ENCODE data around the gene POLR1B. TPM values are rescaled to one million over a fixed set of nuclear protein-coding genes. Genes with fewer than 3 reads are reported as not detected.

POLR1B gene
- total and polyA plus RNA-seq, 2 of the 13 experiments (the other 11 are each of a cell fraction or from before 2014, with no cell fraction given), result 18.3 to 46.0 TPM

DNA sequence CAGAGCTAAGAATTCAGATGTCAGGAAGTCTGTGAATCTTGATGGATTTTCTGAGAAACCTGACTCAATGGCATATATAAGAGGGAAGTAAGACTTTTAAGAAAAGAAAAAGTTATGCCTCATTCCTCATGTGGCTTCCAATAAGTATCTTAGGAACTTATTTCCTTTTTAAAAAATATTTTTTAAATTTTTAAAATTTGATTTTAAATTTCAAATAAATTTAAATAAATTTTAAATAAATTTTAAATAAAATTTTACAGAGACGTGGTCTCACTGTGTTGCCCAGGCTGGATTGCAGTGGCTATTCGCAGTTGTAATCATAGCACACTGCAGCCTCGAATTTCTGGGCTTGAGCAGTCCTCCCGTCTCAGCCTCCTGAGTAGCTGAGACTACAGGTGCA, 11.5 kb upstream of the POLR1B start:
- TF ChIP-seq JUN (CRISPR knock-in tag; IDR thresholded peaks at IDR 0.05), result no peak
- no peak for TF ChIP-seq JDP2 (CRISPR knock-in tag; IDR thresholded peaks at IDR 0.05; ENCODE audit: borderline replicate concordance)
- no peak for TF ChIP-seq PCBP1 (IDR thresholded peaks at IDR 0.05; ENCODE audit: borderline replicate concordance, low read depth, low read length)
- no peak for TF ChIP-seq ZNF761 (CRISPR knock-in tag; conservative IDR thresholded peaks at IDR 0.05)
- no peak for TF ChIP-seq ZZZ3 (CRISPR knock-in tag; IDR thresholded peaks at IDR 0.05; ENCODE audit: borderline replicate concordance)
- no peak for TF ChIP-seq ZSCAN20 (CRISPR knock-in tag; IDR thresholded peaks at IDR 0.05; ENCODE audit: borderline replicate concordance)
- TF ChIP-seq ZNF878 (CRISPR knock-in tag; IDR thresholded peaks at IDR 0.05), result no peak
- TF ChIP-seq POGZ (CRISPR knock-in tag; IDR thresholded peaks at IDR 0.05), result no peak
- TF ChIP-seq SALL2 (CRISPR knock-in tag; IDR thresholded peaks at IDR 0.05), result no peak
- TF ChIP-seq GMEB1 (CRISPR knock-in tag; IDR thresholded peaks at IDR 0.05; ENCODE audit: borderline replicate concordance), result no peak
- TF ChIP-seq, protein P1, sequence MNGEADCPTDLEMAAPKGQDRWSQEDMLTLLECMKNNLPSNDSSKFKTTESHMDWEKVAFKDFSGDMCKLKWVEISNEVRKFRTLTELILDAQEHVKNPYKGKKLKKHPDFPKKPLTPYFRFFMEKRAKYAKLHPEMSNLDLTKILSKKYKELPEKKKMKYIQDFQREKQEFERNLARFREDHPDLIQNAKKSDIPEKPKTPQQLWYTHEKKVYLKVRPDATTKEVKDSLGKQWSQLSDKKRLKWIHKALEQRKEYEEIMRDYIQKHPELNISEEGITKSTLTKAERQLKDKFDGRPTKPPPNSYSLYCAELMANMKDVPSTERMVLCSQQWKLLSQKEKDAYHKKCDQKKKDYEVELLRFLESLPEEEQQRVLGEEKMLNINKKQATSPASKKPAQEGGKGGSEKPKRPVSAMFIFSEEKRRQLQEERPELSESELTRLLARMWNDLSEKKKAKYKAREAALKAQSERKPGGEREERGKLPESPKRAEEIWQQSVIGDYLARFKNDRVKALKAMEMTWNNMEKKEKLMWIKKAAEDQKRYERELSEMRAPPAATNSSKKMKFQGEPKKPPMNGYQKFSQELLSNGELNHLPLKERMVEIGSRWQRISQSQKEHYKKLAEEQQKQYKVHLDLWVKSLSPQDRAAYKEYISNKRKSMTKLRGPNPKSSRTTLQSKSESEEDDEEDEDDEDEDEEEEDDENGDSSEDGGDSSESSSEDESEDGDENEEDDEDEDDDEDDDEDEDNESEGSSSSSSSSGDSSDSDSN (CRISPR knock-in tag; IDR thresholded peaks at IDR 0.05), result no peak
- TF ChIP-seq PRMT3 (CRISPR knock-in tag; IDR thresholded peaks at IDR 0.05; ENCODE audit: borderline replicate concordance, low read depth), result no peak
- TF ChIP-seq ZNF780A (CRISPR knock-in tag; IDR thresholded peaks at IDR 0.05), result no peak
- no peak for TF ChIP-seq ZC3H13 (CRISPR knock-in tag; IDR thresholded peaks at IDR 0.05)
- TF ChIP-seq JUND (CRISPR knock-in tag; IDR thresholded peaks at IDR 0.05), result no peak
- no peak for TF ChIP-seq DMAP1 (CRISPR knock-in tag; IDR thresholded peaks at IDR 0.05)
- no peak for TF ChIP-seq TOPORS (CRISPR knock-in tag; IDR thresholded peaks at IDR 0.05)
- TF ChIP-seq NFIC (IDR thresholded peaks at IDR 0.05; ENCODE audit: low read length), result no peak
- no peak for TF ChIP-seq NRL (CRISPR knock-in tag; IDR thresholded peaks at IDR 0.05; ENCODE audit: borderline replicate concordance)
- FAIRE-seq (no peak), DNase-seq (ENCODE audit: low spot score) (no peak), ATAC-seq (no peak)
- Histone ChIP-seq H3K27ac (ENCODE audit: extremely low read length, insufficient read depth, low read length) (no peak overlapping the region), H3K4me3 (replicated peaks in 1 of 3; ENCODE audit: insufficient read depth in 1 of 3, low read depth in 2 of 3, low read length in 3 of 3) (no peak overlapping the region), H4K20me1 (ENCODE audit: insufficient read depth, low read length) (no peaks in the 10 kb centered on the region), H3K36me3 (replicated peaks in 1 of 2; ENCODE audit: control insufficient read depth in 1 of 2, insufficient read depth in 2 of 2, low read length in 2 of 2) (peaks cover 5 to 36% of the 10 kb centered on the region in 2 experiments), H2AFZ (ENCODE audit: low read length) (no peak overlapping the region), H3K4me1 (ENCODE audit: insufficient read depth, low read length) (no peaks in the 10 kb centered on the region), H3K27me3 (ENCODE audit: control insufficient read depth in 1 of 2, insufficient read depth in 2 of 2, low read length in 2 of 2) (no peaks in the 10 kb centered on the region), H3K9ac (ENCODE audit: insufficient read depth, low read depth, low read length) (no peak overlapping the region), H3K4me2 (ENCODE audit: low read depth, low read length) (no peak overlapping the region), H3K9me3 (ENCODE audit: low read length) (no peaks in the 10 kb centered on the region), H3K79me2 (ENCODE audit: insufficient read depth, low read length) (no peaks in the 10 kb centered on the region)
- in situ Hi-C loops (cut with HindIII; ENCODE audit: extremely low pct_ligation_motif_present, low pct_unique_long_range_greater_than_20kb), result no loop called here
- 92% methylated on average over 4 of the region's 4 CpGs for WGBS (ENCODE audit: low lambda C conversion rate)
- POLR2A ChIA-PET, result no interaction called here
- no TSS peak for BruUV-seq (replicated peaks)
- intact Hi-C loops (cut with micrococcal nuclease; ENCODE audit: unreplicated experiment), result no loop called here
- CTCF ChIA-PET (ENCODE audit: low intra/inter-chr PET ratio, low total read pairs), result no interaction called here

Data from HepG2 (cell line).